ENCODE measurements around the gene MYOF.

GRCh38 chr10:93485690-93486089, 3.6 kb upstream of the MYOF start:
- TF ChIP-seq POLR2AphosphoS5 (IDR thresholded peaks at IDR 0.05) = no peak
- no peak for TF ChIP-seq CTCF (IDR thresholded peaks at IDR 0.05)
- TF ChIP-seq POLR2A (IDR thresholded peaks at IDR 0.05) = no peak
- TF ChIP-seq EP300 (IDR thresholded peaks at IDR 0.05) = no peak

Measured in stomach (tissue), 4 donors.